Stimulated activated CD4-positive, alpha-beta T cell treated with anti-CD3 and anti-CD28 coated beads, Interleukin-4, amount 100 ng/mL, for 4 hours (primary cell): Measurements from ENCODE around the gene PLSCR4.

Experiments used
- DNase-seq, 2 experiments: peaks; one replicate each; pipeline ENCODE4 v3.0.0-alpha.2; 2020

PLSCR4 gene

GRCh38 chr3:146160321-146160963 is 90.5 kb downstream of the PLSCR4 start:
- no peak for DNase-seq

- no peak for DNase-seq
Observed at GRCh38 chr3:146159616-146160320, 91.1 kb downstream of the PLSCR4 start.

- DNase-seq, result no peak
Observed at GRCh38 chr3:146159037-146159436, 91.9 kb downstream of the PLSCR4 start.

GRCh38 chr3:146157325-146158060 is 93.4 kb downstream of the PLSCR4 start:
- DNase-seq, result no peak

- DNase-seq, result no peak
Observed at GRCh38 chr3:146156666-146157314, 94.1 kb downstream of the PLSCR4 start.

GRCh38 chr3:146156095-146156494 is 94.8 kb downstream of the PLSCR4 start:
- DNase-seq, result no peak

- DNase-seq, result no peak
Observed at GRCh38 chr3:146154995-146155394, 95.9 kb downstream of the PLSCR4 start.

GRCh38 chr3:146154316-146154715 is 96.6 kb downstream of the PLSCR4 start:
- no peak for DNase-seq

GRCh38 chr3:146153429-146153828 is 97.5 kb downstream of the PLSCR4 start:
- no peak for DNase-seq

GRCh38 chr3:146152834-146153233 is 98.1 kb downstream of the PLSCR4 start:
- DNase-seq, result no peak

- DNase-seq, result no peak
Observed at GRCh38 chr3:146148468-146148931, 102.4 kb downstream of the PLSCR4 start.

GRCh38 chr3:146145642-146146041 is 105.3 kb downstream of the PLSCR4 start:
- no peak for DNase-seq

GRCh38 chr3:146142757-146143156 is 108.1 kb downstream of the PLSCR4 start:
- DNase-seq, result no peak
